HG03521 (cell line): ENCODE data around the gene RPS21.

Source experiments
- ATAC-seq: cut with Tn5 transposase; IDR thresholded peaks from one replicate; pipeline ENCODE4 v1.9.1; 2021; ENCODE audit warnings: mild to moderate bottlenecking, moderate library complexity; ENCODE audit not compliant: unreplicated experiment

RPS21 gene

GRCh38 chr20:62376112-62377063, 10.5 kb upstream of the RPS21 start:
- ATAC-seq: no peak

DNA sequence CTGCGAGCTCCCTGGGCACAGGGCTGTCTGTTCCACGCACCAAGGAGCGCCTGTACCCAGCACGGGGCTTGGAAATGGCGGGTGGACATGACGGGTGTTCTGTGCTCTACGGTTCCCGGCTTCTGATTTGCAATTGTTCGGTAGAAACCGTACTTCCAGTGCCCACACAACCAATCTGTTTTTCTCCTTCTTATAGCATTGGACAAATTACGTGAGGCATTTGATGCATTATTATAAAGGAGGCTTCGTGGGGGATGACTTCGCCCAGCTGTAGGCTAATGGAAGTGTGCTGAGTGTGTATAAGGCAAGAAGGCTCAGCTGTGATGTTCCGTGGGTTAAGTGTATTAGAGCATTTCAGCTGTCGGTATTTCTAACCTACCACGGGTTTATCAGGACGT, 9.8 kb upstream of the RPS21 start:
- ATAC-seq: no peak

DNA sequence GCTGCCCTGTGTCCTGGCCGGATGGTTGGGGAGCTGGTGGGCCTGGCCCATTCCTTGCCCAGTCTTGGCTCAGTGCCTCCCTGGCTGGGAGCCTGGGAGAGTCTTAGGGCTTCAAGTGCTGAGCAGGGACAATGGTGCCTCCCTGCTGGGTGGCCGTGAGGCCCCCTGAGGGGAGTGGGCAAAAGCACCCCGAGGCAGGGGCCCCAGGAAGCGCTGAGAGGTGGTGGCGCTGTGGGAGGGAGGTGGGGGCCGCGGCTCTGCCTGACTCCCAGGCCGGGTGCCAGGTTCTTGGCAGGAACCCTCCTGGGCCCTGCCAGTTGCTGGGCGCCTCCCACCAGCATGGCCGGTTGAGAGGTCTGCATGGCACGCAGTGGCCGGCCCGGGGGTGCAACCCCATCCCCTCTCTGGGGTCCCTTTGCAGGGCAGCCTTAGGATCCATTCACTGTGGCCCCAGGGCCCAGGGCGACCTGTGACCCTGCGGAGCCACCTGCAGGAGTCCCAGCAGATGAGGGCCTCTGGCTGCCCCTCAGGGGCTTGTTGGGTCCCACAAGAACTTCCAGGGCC, 9.2 kb upstream of the RPS21 start:
- no peak for ATAC-seq

DNA sequence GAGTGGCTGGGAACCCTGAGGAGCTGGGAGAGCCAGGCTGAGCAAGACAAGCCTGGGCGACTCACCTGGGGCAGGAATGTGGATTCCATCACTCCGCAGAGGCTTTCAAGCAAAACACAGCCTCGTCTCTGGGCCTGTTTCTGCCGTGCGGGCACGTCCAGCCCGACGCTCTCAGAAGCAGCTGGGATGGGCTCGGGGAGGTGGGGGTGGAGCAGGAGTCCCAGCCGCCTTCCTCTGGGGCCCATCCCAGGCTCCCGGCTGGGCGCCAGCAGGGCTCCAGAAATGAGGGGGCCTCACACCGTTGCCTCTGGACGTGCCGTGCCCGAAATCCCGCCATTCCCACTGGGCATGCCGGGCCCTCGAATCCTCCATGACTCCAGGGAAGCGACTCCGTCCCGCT, 8.7 kb upstream of the RPS21 start:
- ATAC-seq: no peak

DNA sequence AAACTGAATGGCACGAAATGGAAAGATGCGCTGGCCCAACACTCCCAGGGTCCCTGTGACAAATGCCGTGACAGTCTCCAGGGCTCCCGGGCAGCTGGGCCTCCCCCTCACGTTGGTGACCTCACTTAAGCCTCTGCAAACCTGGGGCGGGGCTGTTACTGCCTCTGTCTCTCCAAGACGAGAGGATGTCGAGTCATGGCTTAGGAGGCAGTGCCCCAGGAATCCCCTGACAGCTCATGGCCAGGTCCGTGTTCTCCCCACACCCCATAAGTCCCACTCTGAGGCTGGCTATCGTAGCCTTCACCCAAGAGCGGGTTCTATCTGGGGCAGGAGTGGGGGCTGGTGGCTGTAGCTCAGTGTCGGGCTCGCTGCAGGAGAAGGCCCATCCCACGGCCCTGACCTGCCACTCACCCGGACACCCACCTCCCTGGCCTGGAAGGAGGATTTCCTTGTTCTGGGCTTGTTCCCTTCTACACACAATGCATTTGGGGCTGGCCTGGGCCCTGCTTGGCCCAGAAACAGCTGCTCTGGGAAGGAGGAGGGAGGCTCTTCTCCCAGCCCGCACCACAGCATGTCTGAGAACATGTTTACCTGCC, 5.6 kb upstream of the RPS21 start:
- ATAC-seq: no peak

- ATAC-seq: no peak
Observed at GRCh38 chr20:62381842-62382241, 5.1 kb upstream of the RPS21 start.

- no peak for ATAC-seq
Observed at GRCh38 chr20:62382306-62383198, 4.4 kb upstream of the RPS21 start.

DNA sequence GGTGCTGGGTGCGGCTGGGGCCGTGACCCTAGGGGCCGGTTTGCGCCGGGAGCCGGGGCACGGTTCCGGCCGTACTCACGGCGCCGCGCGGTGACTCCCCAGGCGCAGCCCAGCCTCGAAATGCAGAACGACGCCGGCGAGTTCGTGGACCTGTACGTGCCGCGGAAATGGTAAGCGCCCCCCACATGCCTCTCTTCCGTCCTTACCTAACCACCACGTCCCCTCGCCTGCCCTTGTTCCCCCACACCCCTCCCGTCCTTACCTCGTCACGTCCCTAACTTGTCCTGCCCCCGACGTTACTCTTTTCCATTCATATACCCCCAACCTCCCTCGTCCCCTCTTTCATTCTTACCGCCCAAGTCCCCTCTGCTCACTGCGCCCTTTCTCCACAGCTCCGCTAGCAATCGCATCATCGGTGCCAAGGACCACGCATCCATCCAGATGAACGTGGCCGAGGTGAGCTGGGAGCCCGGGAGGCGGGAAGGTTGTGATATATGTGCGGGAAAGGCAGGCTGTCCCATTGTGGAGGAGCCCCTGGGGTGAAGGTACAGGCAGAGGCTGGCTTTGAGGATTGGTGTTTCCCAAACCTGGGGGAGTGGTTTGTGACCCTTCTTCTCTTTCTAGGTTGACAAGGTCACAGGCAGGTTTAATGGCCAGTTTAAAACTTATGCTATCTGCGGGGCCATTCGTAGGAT, 463 bp downstream of the RPS21 start:
- no peak for ATAC-seq

DNA sequence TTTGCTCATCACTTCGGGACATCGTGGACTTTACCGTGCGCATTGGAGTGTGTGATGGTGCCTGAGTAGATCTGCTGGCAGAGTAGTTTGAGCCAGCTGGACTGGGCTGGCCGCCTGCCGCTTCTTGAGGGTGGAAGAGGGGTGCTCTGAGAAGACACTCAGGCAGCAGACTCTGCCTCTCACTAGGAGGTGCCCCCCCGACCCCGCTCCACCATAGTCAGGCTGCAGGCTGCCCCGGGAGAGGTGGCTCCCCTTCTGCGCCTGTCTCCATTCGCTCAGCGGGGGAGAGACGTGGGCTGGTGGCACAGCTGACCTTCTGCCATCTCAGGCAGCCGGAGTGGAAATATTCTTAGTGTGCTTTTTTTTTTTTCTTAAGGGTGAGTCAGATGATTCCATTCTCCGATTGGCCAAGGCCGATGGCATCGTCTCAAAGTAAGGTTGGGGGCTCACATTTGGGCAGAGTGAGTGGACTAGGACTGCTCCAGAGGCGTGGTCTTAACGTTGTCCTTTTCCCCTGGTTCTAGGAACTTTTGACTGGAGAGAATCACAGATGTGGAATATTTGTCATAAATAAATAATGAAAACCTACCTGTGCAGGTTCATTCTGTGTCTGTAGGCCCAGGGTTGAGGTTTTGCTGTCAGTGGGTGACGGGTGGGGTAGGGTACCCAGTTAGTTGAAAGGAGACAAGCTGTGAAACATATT, 1.2 kb downstream of the RPS21 start:
- no peak for ATAC-seq

GRCh38 chr20:62388839-62389600, 2.1 kb downstream of the RPS21 start:
- ATAC-seq: no peak

DNA sequence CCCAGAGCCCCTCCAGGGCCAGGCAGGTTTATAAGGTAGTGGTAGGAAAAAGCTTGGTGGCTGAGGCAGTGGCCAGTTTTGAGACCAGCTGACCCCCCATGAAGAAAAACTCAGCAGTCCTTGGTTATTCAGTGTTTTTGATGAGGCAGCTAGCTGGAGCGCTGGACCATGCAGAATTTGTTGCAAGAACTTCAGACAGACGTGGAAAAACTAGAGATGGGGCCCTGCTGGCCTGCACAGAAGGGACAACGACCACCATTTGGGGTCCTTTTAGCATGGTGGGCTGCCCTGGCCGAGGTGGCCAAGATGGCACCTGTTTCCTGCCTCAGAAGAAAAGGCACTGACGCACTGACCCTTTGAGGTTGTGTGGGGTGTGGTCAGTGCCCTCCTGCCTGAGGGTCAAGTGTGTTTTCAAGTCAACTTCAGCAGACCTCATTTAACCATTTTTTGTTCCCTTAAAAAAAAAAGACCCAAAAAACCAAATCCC, 2.7 kb downstream of the RPS21 start:
- no peak for ATAC-seq

- no peak for ATAC-seq
Observed at GRCh38 chr20:62390317-62391164, 3.6 kb downstream of the RPS21 start.

DNA sequence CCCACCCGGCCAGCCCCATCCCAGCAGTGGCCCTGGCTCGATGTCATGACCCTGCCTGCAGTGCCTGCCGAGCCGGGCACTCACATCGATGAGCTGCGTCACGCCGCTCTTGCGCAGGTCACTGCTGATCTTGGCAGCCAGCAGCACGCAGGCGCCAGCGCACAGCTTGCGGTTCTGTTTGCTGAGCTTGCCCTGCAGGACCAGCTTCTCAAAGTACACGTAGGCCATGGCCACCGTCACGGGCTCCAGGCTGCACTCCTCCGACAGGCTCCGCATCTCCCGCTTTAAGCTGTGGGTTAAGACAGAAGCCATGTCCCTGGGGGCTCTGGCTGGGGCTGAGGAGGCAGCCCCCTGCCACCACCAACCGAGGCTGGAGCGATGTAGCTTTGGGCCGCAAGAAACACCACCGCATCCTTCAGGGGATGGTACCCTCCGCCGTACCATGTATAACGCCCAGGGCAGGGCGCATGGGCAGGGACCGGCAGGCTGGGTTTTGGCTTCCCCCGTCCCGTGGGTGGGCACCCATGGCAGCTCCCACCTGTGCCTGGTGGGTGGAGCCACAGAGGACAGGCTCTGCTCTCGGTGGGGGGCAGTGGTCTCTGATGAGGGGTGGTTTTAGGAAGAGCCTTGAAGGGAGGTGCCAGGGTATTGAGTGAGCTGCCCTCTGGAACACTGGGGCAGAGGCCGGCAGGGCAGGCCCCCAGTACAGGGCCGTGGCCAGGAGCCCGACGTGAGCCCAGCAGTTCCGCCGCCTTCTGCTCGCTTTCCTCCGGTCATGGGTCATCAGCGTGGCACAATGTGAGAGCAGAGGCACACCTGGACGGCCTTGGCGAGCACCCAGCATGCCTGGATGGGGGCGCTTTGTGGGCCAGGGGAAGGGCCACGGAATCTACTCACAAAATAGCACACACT, 4.5 kb downstream of the RPS21 start:
- ATAC-seq: no peak

DNA sequence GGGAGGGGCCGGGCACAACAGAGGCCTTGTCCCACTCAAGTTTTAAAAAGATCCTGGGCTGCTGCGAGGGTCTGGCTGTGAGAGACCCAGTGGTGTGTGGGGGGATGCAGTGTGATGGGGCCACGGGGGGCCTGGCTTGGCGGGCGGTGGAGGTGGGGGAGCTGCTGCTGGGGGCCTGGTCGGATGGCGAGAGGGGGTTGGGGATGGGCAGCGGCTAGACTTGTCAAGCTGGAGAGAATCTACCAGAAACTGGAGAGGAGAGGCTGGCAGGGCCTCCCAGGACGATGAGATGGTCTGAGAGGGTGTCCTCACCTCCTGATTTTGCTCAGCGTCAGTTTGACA, 5.1 kb downstream of the RPS21 start:
- no peak for ATAC-seq

DNA sequence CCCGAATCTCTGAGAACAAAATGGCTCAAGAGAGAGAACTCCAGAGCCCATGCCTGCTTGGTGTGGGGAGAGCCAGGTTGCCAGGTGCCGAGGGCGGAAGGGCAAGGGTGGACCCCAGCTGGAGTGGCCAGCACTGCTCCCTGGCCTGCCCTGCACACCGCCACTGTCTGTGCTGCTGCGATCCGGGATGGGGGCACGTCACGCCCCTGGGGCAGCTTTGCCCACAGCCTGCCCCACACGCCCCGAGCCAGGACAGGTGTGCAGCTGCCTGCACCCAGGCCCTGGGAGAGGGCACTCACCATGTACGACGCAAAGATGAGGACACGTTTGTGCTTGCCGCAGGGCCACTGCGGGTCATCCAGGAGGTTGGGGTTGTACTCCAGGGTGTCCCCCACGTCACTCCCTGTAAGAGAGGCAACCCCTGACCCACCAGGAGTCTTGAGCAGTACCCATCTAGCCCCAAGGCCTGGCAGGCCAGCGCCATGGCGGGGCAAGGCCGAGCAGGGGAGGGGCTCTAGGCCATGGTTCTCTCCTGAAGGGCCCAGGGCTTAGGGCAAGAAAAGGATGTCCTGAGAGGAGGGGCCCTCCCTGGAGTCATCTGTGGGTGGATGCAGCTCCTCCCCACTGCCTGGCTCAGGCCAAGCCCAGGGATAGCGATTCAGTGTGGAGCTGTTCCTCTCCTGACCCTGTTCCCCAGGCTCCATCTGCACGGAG, 5.9 kb downstream of the RPS21 start:
- ATAC-seq: no peak

- ATAC-seq: no peak
Observed at GRCh38 chr20:62393335-62393665, 6.4 kb downstream of the RPS21 start.

- ATAC-seq: no peak
Observed at GRCh38 chr20:62393830-62394229, 6.9 kb downstream of the RPS21 start.
